GM12878 (cell line): Measurements from ENCODE around the gene BRAT1. TPM values are rescaled to one million over a fixed set of nuclear protein-coding genes. Genes with fewer than 3 reads are reported as not detected.

ENCODE experiments used
- ATAC-seq: fragments of 200-7000 bp; cut with Tn5 transposase; 3 replicates; pipeline ENCODE4 v1.9.1; 2020; ENCODE audit warnings: mild to moderate bottlenecking, moderate library complexity
- BruUV-seq: library from RNA; stranded (reverse); fragments of 400-500 nt; replicated peaks from 2 replicates; lab custom pipeline; 2021; lab: Mats Ljungman, UMichigan
- CTCF ChIA-PET: fragments of 300-600 bp; sonication (Branson Sonifier 250); formaldehyde crosslinking; extraction: SDS; loops from one replicate; lab custom pipeline; 2021; ENCODE audit warnings: inconsistent platforms; lab: Yijun Ruan, JAX
- POLR2A ChIA-PET: fragments of 350-600 bp; formaldehyde crosslinking; extraction: SDS; loops from one replicate; lab custom pipeline; 2021; ENCODE audit warnings: inconsistent platforms; lab: Charles Lee
- RAD21 ChIA-PET: fragments of 300-600 bp; sonication (Branson Sonifier 250); formaldehyde crosslinking; loops from one replicate; lab custom pipeline; 2023; ENCODE audit warnings: antibody characterized with exemption; ENCODE audit not compliant: unreplicated experiment; lab: Charles Lee
- SMC1A ChIA-PET: fragments of 300-600 bp; sonication (Branson Sonifier 250); formaldehyde crosslinking; loops from one replicate; lab custom pipeline; 2023; ENCODE audit not compliant: unreplicated experiment, uncharacterized antibody; lab: Charles Lee
- DNase-seq: peaks from one replicate; pipeline ENCODE4 v3.0.0-alpha.2; 2011; ENCODE audit warnings: low read depth, low spot score
- FAIRE-seq: peaks from 3 replicates; lab custom pipeline; 2011; peaks lifted over from hg19 to GRCh38; lab: Jason Lieb, UNC
- H2AFZ ChIP-seq: 2 replicates; pipeline ENCODE4 v1.6.0; 2011; ENCODE audit warnings: low read depth, low read length, control low read depth; ENCODE audit not compliant: control insufficient read depth
- H3K27ac ChIP-seq: 2 replicates; pipeline ENCODE4 v1.5.1; 2011; ENCODE audit warnings: control low read depth; ENCODE audit not compliant: control insufficient read depth, insufficient read depth
- H3K27me3 ChIP-seq, 2 experiments: replicated peaks in 1 of 2; 2 replicates each; pipeline versions ENCODE4 v1.6.0 to v1.6.1; 2011; ENCODE audit warnings: low read length in 1 of 2; ENCODE audit not compliant: control insufficient read depth in 2 of 2, insufficient read depth in 2 of 2
- H3K36me3 ChIP-seq, 2 experiments: 2 replicates each; pipeline ENCODE4 v1.5.1; 2011; ENCODE audit warnings: low read length in 1 of 2; ENCODE audit not compliant: control insufficient read depth in 2 of 2, insufficient read depth in 2 of 2
- H3K4me1 ChIP-seq: 2 replicates; pipeline ENCODE4 v1.6.1; 2011; ENCODE audit warnings: mild to moderate bottlenecking, low read length, moderate library complexity, mixed read lengths; ENCODE audit not compliant: control insufficient read depth, insufficient read depth
- H3K4me2 ChIP-seq: 2 replicates; pipeline ENCODE4 v1.6.0; 2011; ENCODE audit warnings: control low read depth; ENCODE audit not compliant: control insufficient read depth, insufficient read depth
- H3K4me3 ChIP-seq: fragments of 200-600 bp; sonication (generic); 2 replicates; pipeline ENCODE4 v1.5.1; 2016
- H3K79me2 ChIP-seq: 2 replicates; pipeline ENCODE4 v1.6.0; 2011; ENCODE audit warnings: low read length; ENCODE audit not compliant: control insufficient read depth, insufficient read depth
- H3K9ac ChIP-seq: 2 replicates; pipeline ENCODE4 v1.8.0; 2011; ENCODE audit warnings: low read length, control low read depth, mixed read lengths; ENCODE audit not compliant: control insufficient read depth, insufficient read depth
- H3K9me3 ChIP-seq: replicated peaks from 3 replicates; pipeline ENCODE4 v1.5.1; 2011; ENCODE audit warnings: mild to moderate bottlenecking, low read length; ENCODE audit not compliant: control insufficient read depth, insufficient read depth
- H4K20me1 ChIP-seq: 2 replicates; pipeline ENCODE4 v1.6.0; 2011; ENCODE audit not compliant: control insufficient read depth, insufficient read depth
- ASH2L ChIP-seq: fragments of 300-600, 200-600 bp; sonication (generic); IDR thresholded peaks from 2 replicates; pipeline ENCODE4 v1.6.1; 2017; ENCODE audit warnings: low read depth, mild to moderate bottlenecking, borderline replicate concordance
- BRCA1 ChIP-seq: IDR thresholded peaks from 2 replicates; pipeline ENCODE4 v1.6.1; 2011; ENCODE audit warnings: low read depth, low read length, improper control_type of control experiment
- CHD4 ChIP-seq: fragments of 200-600 bp; sonication (generic); IDR thresholded peaks from 2 replicates; pipeline ENCODE4 v1.6.1; 2016; ENCODE audit warnings: mild to moderate bottlenecking
- EGR1 ChIP-seq, 2 experiments: IDR thresholded peaks; 1 replicate in 1 of 2; 2 replicates in 1 of 2; pipeline ENCODE4 v1.6.1; 2011 to 2012; ENCODE audit warnings: low read depth in 2 of 2, low read length in 2 of 2, borderline replicate concordance in 1 of 2, mild to moderate bottlenecking in 1 of 2, moderate library complexity in 1 of 2
- EP300 ChIP-seq, 2 experiments: fragments of 150-350 bp in 1 of 2; IDR thresholded peaks; 2 replicates each; pipeline ENCODE4 v1.6.1; 2011 to 2012; ENCODE audit warnings: low read depth in 2 of 2, low read length in 2 of 2, borderline replicate concordance in 1 of 2, improper control_type of control experiment in 1 of 2, inconsistent platforms in 1 of 2; ENCODE audit not compliant: control insufficient read depth in 1 of 2
- JUNB ChIP-seq: IDR thresholded peaks from 2 replicates; pipeline ENCODE4 v1.6.1; 2016; ENCODE audit warnings: antibody characterized with exemption, mild to moderate bottlenecking
- RFX5 ChIP-seq: IDR thresholded peaks from 2 replicates; pipeline ENCODE4 v1.6.1; 2011; ENCODE audit warnings: low read depth, low read length, improper control_type of control experiment
- SREBF1 ChIP-seq: IDR thresholded peaks from 2 replicates; pipeline ENCODE4 v1.6.1; 2012; ENCODE audit warnings: mild to moderate bottlenecking, low read length
- SUZ12 ChIP-seq: fragments of 200-600 bp; sonication (generic); IDR thresholded peaks from one replicate; pipeline ENCODE4 v1.6.1; 2018; ENCODE audit warnings: antibody characterized with exemption, mild to moderate bottlenecking; ENCODE audit not compliant: unreplicated experiment
- ZNF622 ChIP-seq: fragments of 450-650 bp; IDR thresholded peaks from 2 replicates; pipeline ENCODE4 v1.6.1; 2017; ENCODE audit warnings: mild to moderate bottlenecking, inconsistent platforms
- WGBS: methylation state at CpG from one replicate; pipeline ENCODE4 v1.1.6; 2016; ENCODE audit warnings: low lambda C conversion rate; ENCODE audit not compliant: insufficient replicate concordance, insufficient coverage; ENCODE audit errors: missing lambda C conversion rate; 5-methylcytosine and 5-hydroxymethylcytosine counted together
- in situ Hi-C: fragments of 300-500 bp; cut with MboI; formaldehyde crosslinking; loops from 9 replicates; pipeline ENCODE4 v1.14.3; 2018; ENCODE audit warnings: mixed read lengths
- intact Hi-C: fragments of 100-400 bp; cut with micrococcal nuclease; formaldehyde crosslinking; loops from one replicate; pipeline ENCODE4 v1.14.2; 2022; ENCODE audit not compliant: unreplicated experiment
- polyA plus RNA-seq, 11 experiments: library from polyadenylated mRNA; depleted of rRNA in 4 of 11; unstranded in 6 of 11; stranded (reverse) in 5 of 11; fragments of >200 nt; fragmentation: Nextera tagmentation in 4 of 11; fragmentation: Illumina TruSeq in 1 of 11; extraction: Ambion mirVana in 4 of 11; extraction: Trizol in 1 of 11; gene quantifications; 1 replicate in 1 of 11; 2 replicates in 10 of 11; pipeline versions ENCODE4 v1.2.1 to v1.2.3, GENCODE V29; 2011 to 2016; ENCODE audit warnings: inconsistent platforms in 2 of 11, missing spikeins in 2 of 11, low read depth in 1 of 11
- total RNA-seq, 4 experiments: library from RNA; depleted of rRNA in 3 of 4; stranded (reverse); fragments of >200 nt in 3 of 4; fragmentation: Illumina TruSeq in 1 of 4; extraction: Trizol in 1 of 4; gene quantifications; 2 replicates each; pipeline versions ENCODE4 v1.2.1 to v1.2.3, GENCODE V29; 2013 to 2021
- TF ChIP-seq, protein P1 (sequence below): fragments of 450-650 bp; IDR thresholded peaks from 2 replicates; pipeline ENCODE4 v1.6.1; 2016; ENCODE audit warnings: mild to moderate bottlenecking, moderate library complexity, borderline replicate concordance

BRAT1 gene
- total and polyA plus RNA-seq, 10 of the 15 experiments (the other 5 are each of a cell fraction or from before 2014, with no cell fraction given), result 0.13 to 53.3 (median 16.0) TPM

DNA sequence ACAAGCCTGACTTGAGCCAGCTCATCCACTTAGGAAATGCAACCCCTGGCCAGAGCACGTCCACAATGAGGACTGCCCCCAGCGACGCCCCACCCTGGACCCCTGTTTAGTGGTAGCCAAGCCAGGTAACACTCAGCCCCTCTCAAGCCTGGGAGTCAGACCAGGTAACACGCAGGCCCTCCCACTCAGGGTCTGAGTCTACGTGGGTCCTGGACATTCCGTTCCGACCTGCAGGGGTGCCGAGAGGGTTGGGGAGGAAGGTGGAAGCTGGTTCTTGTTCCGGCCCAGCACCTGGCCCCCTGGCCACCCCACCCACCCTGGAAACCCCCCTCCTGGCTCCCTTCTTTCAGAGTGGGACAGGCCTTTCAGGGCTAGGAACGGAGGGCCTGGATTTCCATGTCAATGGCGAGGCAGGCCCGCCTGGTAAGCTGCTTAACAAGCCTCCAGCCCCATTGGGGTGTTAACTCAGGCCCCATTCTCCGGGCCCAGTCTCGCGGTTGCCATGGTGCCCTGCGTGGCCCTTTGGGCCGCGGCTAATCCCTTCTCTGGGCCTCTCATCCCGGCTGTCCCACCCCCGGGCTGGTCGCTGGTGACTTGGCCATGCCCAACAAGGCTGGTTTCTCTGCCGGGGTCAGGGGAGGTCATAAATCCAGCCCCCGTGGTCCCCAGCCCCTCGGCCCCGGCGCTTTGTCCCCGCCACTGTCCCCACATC is 55.4 kb downstream of the BRAT1 start:
- DNase-seq, result no peak
- Histone ChIP-seq H3K79me2 (no peaks in the 10 kb centered on the region), H3K4me3 (no peak overlapping the region), H3K36me3 (no peaks in the 10 kb centered on the region), H3K4me2 (no peak overlapping the region)
- no TSS peak for BruUV-seq
- RAD21 ChIA-PET, result no interaction called here
- TF ChIP-seq ASH2L (no peak), SUZ12 (no peak), CHD4 (no peak), BRCA1 (no peak), EGR1 (IDR thresholded peaks at IDR 0.05; ENCODE audit: borderline replicate concordance in 1 of 2, low read depth in 2 of 2, low read length in 2 of 2) (no peak), ZNF622 (no peak), JUNB (no peak), RFX5 (no peak), EP300 (IDR thresholded peaks at IDR 0.05; ENCODE audit: borderline replicate concordance in 1 of 2, control insufficient read depth in 1 of 2, low read depth in 2 of 2, low read length in 2 of 2) (no peak), SREBF1 (no peak)
- TF ChIP-seq, protein P1, sequence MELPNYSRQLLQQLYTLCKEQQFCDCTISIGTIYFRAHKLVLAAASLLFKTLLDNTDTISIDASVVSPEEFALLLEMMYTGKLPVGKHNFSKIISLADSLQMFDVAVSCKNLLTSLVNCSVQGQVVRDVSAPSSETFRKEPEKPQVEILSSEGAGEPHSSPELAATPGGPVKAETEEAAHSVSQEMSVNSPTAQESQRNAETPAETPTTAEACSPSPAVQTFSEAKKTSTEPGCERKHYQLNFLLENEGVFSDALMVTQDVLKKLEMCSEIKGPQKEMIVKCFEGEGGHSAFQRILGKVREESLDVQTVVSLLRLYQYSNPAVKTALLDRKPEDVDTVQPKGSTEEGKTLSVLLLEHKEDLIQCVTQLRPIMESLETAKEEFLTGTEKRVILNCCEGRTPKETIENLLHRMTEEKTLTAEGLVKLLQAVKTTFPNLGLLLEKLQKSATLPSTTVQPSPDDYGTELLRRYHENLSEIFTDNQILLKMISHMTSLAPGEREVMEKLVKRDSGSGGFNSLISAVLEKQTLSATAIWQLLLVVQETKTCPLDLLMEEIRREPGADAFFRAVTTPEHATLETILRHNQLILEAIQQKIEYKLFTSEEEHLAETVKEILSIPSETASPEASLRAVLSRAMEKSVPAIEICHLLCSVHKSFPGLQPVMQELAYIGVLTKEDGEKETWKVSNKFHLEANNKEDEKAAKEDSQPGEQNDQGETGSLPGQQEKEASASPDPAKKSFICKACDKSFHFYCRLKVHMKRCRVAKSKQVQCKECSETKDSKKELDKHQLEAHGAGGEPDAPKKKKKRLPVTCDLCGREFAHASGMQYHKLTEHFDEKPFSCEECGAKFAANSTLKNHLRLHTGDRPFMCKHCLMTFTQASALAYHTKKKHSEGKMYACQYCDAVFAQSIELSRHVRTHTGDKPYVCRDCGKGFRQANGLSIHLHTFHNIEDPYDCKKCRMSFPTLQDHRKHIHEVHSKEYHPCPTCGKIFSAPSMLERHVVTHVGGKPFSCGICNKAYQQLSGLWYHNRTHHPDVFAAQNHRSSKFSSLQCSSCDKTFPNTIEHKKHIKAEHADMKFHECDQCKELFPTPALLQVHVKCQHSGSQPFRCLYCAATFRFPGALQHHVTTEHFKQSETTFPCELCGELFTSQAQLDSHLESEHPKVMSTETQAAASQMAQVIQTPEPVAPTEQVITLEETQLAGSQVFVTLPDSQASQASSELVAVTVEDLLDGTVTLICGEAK, result no peak
- TF ChIP-seq, all 136 proteins: peak for 0
- no peak overlapping the region for H2AFZ ChIP-seq
- ChIA-PET CTCF (no interaction called here), SMC1A (no interaction called here), POLR2A (no interaction called here)
- in situ Hi-C loops, result no loop called here
- no peaks in the 10 kb centered on the region for H3K9me3 ChIP-seq
- no peak for ATAC-seq
- no peak for FAIRE-seq
- no peak overlapping the region for H3K9ac ChIP-seq
- intact Hi-C loops, result no loop called here
- no peaks in the 10 kb centered on the region for H4K20me1 ChIP-seq
- no peaks in the 10 kb centered on the region for H3K4me1 ChIP-seq
- peaks cover 0 to 1% of the 10 kb centered on the region in 2 experiments; a peak in 1 of 4 replicates for H3K27me3 ChIP-seq
- H3K27ac ChIP-seq, result no peak overlapping the region
- WGBS, result 38% methylated on average over 22 of the region's 27 CpGs
